ENCODE data around the gene PLD1.

DNA sequence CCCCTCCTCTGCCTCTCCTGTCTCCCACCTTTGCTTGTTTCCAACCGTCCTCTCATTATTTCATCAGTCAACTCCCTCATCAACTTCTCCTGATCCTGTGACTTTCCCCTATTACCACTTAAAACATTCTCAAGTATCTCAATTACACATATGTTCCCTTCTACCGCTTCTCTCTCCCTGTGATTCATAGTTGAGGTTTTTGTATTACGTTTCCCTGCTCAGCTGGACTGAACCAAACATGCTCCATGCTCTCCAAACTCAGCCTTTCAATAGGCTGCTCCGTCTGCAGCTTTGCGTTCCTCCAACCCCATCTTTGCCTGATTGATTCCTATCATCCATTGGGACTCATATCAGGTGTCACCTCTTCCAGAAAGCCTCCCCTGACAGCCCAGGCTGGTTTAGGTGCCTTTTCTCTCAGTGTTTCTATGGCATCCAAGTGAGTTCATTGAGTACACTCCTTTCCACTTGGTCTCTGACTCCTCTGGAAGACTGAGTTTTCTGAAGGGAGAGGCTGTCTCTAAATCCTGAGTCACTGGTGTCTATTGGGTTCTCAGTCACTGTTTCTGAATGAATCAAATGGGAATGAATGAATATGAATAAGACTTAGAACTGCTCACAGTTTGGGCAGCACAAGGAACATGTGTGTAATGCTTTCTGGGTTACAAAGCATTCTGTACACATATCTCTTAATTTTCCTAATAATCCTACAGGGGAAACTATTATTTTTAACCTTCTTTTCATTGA lies 56.4 kb downstream of the PLD1 start:
- TF ChIP-seq POLR2A (IDR thresholded peaks at IDR 0.05; ENCODE audit: low read length) (no peak), GATA1 (IDR thresholded peaks at IDR 0.05; ENCODE audit: low read depth, low read length) (no peak)
